GM21367 (cell line): ENCODE measurements around the gene INO80.
"Not testable (repeated sequence)": the region's sequence is repeated elsewhere in the genome, so short reads cannot be mapped to it uniquely, and the experiment has no call there.

ENCODE experiments used
- ATAC-seq: cut with Tn5 transposase; IDR thresholded peaks from one replicate; pipeline ENCODE4 v1.9.1; 2021; ENCODE audit not compliant: unreplicated experiment

The INO80 gene

GRCh38 chr15:41116116-41116961, at the start of gene INO80:
TSS of gene INO80 (minus strand) at chr15:41116280. CDS start at chr15:41096310, 19,970 bp downstream.
- ATAC-seq: peak; percentile 77

GRCh38 chr15:41161736-41162135, 45.7 kb upstream of the INO80 start:
- no peak for ATAC-seq

- ATAC-seq: no peak
These were observed 45.3 kb upstream of the INO80 start for GRCh38 chr15:41161336-41161735.

- ATAC-seq: no peak
These were observed 44.7 kb upstream of the INO80 start for GRCh38 chr15:41160639-41161315.

GRCh38 chr15:41154412-41154811, 38.3 kb upstream of the INO80 start:
- ATAC-seq: no peak

- ATAC-seq: no peak
These were observed 37.7 kb upstream of the INO80 start for GRCh38 chr15:41153733-41154132.

GRCh38 chr15:41151451-41152005, 35.4 kb upstream of the INO80 start:
- no peak for ATAC-seq

- no peak for ATAC-seq
These were observed 34.2 kb upstream of the INO80 start for GRCh38 chr15:41150279-41150678.

GRCh38 chr15:41148065-41148464, 32.0 kb upstream of the INO80 start:
- ATAC-seq: no peak

GRCh38 chr15:41139619-41140018, 23.5 kb upstream of the INO80 start:
- no peak for ATAC-seq

GRCh38 chr15:41139112-41139511, 23.0 kb upstream of the INO80 start:
- not testable (repeated sequence) for ATAC-seq

- not testable (repeated sequence) for ATAC-seq
These were observed 19.5 kb upstream of the INO80 start for GRCh38 chr15:41135580-41135979.

GRCh38 chr15:41133454-41133853, 17.4 kb upstream of the INO80 start:
- ATAC-seq: no peak

- ATAC-seq: not testable (repeated sequence)
These were observed 16.0 kb upstream of the INO80 start for GRCh38 chr15:41132094-41132493.

GRCh38 chr15:41128174-41128902, 12.3 kb upstream of the INO80 start:
- ATAC-seq: no peak

- ATAC-seq: no peak
These were observed 10.0 kb upstream of the INO80 start for GRCh38 chr15:41125931-41126642.

GRCh38 chr15:41125063-41125669, 9.1 kb upstream of the INO80 start:
- no peak for ATAC-seq

- no peak for ATAC-seq
These were observed 8.0 kb upstream of the INO80 start for GRCh38 chr15:41124058-41124457.

GRCh38 chr15:41122849-41123248, 6.8 kb upstream of the INO80 start:
- ATAC-seq: no peak

- no peak for ATAC-seq
These were observed 5.9 kb upstream of the INO80 start for GRCh38 chr15:41121951-41122350.
